GM19351 (cell line): ENCODE measurements around the gene COL26A1.
"Not testable (repeated sequence)": the region's sequence is repeated elsewhere in the genome, so short reads cannot be mapped to it uniquely, and the experiment has no call there.

Experiments
- ATAC-seq: cut with Tn5 transposase; IDR thresholded peaks from one replicate; pipeline ENCODE4 v1.9.1; 2021; ENCODE audit warnings: mild to moderate bottlenecking, moderate library complexity; ENCODE audit not compliant: unreplicated experiment

Gene COL26A1

DNA sequence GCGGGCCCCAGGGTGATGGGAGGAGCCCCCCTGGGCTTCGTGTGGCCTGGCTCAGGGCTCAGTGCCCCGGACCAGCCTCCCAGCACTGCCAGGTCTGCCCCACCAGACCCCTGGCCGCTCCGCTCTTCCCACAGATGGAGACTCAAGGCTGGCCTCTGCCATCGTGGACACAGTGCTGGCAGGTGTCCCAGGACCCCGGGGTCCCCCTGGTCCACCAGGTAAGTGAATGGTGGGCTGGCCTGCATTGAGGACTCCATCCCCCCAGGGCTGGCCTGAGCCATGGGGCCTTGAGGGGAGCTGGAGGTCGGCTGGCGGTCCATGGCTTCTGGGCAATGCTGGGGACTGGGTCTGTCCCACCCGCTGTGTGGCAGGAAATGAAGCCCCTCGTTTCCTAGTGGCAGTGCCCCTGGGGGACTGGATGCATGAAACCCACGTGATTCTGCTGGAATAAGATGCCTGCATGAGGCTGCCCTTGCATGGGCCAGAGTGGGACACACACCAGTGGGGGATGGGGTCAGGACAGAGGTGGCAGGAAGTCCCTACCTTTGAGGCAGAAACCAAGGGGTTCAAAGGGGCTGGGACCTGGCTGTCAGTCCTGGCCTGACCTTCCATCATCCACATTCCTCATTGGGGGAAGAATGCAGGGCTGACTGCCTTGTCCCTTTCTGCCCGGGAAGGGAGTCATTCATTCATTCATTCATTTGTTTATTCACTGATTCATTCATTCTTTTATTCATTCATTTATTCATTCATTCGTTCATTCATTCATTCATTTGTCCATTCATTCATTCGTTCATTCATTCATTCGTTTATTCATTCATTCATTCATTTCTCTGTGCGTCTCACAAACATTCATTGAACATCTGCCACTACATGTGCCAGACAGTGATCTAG lies 184.6 kb downstream of the COL26A1 start:
- ATAC-seq, result no peak

DNA sequence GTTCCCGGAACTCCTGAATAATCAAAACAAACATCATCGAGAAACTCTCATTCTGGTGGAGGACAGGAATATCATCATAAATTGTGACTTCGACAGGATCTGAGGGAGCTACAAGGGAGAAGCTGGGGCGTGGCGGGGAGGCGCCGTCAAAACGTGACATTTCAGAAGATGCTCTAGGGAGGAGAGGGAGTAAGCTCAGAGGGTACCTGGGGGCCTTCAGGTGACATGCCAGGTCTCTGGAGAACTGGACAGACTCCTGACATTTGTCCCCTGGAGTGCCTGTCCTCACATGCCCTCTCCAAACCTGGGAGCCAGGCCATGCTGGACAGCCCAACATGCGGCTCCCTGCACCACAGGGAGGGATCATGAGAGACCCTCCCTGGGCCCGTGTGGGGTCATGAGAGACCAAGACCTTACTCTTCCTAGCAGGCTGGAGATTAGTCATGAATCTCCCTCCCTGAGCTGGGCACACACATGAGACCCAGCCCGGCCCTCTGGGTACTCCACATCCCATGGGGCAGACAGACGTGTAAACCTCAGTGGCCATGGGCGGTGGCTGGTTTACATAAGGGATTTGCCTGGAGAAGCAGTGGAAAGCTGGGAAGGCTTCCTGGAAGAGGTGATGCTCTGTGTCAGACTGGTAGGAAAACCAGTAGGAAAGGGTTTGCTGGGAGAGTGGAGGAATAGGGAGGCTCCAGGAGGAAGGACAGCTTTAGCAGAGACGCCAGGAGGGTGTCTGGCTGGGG lies 185.4 kb downstream of the COL26A1 start:
- ATAC-seq, result no peak

- ATAC-seq, result no peak
Measured at GRCh38 chr7:101549734-101550133, 187.1 kb downstream of the COL26A1 start.

DNA sequence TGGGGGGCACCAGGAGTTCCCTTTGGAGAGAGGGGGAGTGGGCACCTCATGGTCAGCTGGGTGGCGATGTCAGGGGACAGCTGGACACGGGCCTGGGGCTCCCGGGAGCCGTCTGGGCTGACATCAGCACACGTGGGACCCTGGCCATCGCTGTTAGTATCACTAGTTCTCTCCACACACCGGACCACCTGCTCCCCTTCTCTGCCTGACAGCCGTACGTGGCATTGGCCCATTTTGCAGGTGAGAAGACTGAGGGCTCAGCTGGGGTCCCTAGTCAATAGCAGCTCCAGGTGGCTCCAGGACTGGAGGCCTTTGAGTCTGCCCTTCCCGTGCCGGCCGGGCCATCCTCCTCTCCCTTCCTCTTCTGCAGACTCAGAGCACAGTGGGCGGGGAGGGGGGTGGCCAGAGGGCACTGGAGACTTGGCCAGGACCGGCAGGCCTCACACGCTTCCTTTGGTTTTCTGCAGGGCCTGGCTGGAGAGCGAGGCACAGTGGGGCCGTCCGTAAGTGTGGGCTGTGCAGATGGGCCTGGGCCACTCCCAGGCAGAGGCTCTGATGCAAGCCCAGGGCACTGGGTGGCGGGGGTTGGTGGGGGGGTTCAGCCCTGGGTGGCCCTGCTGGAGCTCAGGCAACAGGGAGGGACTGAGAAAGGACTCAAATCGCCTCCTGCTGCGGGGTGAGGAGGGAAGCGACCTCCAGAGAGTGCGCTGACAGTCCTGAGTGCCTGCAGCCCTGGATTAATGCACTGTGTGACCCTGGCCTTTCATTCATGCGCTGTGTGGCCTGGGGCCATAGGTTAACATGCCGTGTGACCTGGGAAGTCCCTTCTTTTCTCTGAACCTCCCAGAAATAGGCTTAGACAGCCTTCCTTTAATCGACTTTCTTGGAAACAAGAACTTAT lies 188.2 kb downstream of the COL26A1 start:
- ATAC-seq, result no peak

DNA sequence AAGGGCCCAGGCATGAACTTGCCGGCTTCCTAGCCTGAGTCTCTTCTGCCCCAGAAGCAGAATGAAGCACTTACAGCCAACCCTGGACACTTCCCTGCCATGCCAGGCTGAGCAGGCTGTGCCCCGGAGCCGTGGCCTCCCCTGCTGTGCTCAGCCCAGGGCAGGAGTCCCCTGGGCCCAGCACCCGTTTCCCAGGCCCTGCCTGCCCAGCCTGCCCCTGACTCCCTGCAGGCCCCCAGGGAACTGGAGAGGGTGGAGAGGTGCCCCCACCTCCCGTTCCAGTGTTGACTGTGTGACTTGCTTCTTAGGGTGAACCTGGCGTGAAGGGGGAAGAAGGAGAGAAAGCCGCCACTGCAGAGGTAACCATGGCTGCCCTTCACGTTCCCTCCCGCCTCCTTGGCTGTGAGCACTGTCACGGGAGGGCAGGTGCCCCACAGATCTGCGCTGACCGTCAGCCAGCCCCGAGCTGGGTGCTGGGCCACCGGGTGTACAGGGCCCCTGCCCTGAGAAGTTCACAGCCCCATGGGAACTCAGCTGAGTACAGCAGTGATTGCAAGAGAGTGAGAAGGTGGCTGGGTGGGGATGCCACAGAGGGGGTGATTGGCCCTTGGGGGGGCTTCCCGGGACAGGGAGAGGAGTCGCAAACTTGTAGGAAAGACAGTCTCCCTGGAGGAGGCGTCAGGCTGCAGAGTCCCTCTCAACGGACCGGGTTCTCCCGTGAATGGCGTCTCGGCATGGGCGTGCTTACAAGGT lies 190.5 kb downstream of the COL26A1 start:
- ATAC-seq, result no peak

GRCh38 chr7:101553771-101554445 lies 191.2 kb downstream of the COL26A1 start:
- ATAC-seq, result no peak

DNA sequence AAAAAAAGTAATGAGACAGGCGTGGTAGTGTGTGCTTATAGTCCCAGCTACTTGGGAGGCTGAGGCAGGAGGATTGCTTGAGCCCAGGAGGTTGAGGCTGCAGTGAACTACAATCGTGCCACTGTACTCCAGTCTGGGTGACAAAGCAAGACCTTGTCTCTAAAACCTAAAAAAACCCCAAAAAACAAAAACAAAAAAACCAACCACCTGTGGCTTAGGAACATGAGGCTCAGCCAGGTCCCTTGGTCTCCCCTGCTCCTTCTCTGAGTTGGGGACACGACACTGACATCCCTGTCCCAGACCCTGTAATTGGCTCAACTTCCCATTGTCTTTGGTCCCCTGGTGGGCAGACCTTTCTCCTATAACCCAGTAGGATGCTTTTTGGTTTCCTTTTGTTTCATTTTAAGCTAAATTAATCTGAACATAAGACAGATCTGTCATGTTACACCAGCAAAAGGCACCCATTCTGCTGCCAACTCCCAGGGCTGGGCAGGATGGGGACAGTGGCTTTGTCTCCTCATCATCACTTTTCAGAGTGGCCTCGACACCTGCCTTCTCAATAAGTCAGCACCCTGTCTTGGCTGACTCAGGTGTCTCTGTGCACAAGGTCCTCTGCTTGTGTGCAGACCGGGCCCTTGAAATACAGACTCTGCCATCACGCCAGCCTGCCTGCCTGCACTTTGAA lies 192.1 kb downstream of the COL26A1 start:
- ATAC-seq, result no peak

DNA sequence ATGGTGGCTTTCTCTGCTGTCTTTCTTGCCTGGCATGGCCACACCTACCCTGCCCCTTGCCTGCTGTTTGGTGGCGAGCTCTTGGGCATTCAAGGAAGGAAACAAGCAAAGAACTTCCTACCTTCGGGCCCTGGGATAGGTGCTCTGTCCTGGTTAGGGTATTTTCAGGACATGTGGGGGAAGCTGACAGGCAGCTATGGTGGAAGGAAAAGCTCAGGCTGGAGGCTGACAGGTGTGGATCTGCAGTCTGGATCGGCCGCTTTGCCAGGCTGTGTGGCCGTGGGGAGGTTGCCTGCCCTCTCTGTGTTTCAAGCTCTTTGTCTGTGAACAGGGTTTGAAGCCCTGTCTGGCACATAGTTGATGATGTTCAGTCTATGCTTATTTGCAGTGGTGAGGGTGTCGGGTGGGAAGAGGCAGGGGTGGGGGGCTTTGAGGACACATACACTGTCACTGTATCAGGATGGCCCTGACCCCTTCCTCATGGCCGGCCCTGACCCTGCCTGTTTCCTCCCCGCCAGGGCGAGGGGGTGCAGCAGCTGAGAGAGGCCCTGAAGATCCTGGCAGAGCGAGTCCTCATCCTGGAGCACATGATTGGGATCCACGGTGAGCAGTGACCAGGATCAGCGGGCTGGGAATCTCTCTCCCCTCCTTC lies 192.7 kb downstream of the COL26A1 start:
- no peak for ATAC-seq

- no peak for ATAC-seq
Measured at GRCh38 chr7:101555921-101556275, 193.2 kb downstream of the COL26A1 start.

GRCh38 chr7:101556453-101556968 lies 193.8 kb downstream of the COL26A1 start:
- ATAC-seq, result no peak

GRCh38 chr7:101557421-101557820 lies 194.7 kb downstream of the COL26A1 start:
- no peak for ATAC-seq

- ATAC-seq, result no peak
Measured at GRCh38 chr7:101557978-101558741, 195.5 kb downstream of the COL26A1 start.

DNA sequence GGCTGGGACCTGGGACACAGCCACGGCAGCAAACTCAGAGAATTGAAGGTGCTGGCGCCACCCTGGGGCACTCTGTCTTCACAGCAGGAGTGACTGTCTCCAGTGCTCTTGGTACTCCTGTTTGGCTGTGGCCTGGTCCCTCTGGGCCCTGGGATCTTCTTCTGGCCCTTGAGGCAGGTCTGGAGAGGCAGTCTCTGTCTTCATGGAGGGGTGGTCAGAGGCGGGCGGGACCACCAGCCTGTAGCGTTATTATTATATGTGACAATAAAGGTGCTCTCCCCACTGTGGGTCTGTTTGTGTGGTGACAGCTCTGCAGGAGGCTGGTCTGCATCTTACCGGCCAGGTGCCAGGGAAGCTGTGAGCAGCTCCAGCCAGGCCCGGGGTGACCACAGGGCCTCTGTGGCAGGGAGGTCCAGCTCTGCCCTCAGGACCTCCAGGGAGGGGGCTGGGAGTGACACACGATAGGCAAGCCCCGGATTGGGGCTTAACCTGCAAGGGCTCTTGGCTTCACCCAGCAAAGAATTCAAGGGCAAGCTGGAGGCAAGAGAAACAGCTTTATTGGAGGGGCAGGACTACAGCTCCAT lies 196.2 kb downstream of the COL26A1 start:
- ATAC-seq, result no peak

DNA sequence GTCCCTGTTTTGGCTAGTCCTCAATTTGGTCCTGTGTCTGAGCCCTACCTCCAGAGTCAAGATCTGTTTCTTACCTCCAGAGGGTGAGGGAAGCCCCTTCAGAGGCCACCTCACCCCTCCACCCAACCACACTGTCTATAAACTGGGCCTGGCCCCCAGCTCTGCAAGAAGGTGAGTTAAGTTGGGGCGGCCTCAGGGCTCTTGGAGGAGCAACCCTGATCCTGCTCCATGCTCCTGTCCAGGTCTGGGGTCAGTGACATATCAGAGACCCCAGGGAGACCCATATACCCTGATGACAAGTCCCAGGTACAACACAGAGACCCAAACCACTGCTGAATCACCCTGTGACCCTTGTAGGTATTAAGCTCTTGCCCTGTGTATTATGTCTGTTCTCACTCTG lies 196.9 kb downstream of the COL26A1 start:
- no peak for ATAC-seq

DNA sequence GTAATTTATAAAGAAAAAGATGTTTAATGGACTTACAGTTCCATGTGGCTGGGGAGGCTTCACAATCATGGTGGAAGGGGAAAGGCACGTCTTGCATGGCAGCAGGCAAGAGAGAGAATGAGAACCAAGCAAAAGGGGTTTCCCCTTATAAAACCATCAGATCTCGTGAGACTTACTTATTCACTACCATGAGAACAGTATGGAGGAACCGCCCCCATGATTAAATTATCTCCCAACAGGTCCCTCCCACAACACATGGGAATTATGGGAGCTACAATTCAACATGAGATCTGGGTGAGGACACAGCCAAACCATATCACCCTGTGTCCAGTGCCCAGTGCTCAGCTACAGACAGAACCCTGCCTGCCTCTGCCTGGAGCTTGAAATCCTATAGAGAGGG lies 197.3 kb downstream of the COL26A1 start:
- not testable (repeated sequence) for ATAC-seq

GRCh38 chr7:101560856-101561255 lies 198.2 kb downstream of the COL26A1 start:
- ATAC-seq, result no peak

DNA sequence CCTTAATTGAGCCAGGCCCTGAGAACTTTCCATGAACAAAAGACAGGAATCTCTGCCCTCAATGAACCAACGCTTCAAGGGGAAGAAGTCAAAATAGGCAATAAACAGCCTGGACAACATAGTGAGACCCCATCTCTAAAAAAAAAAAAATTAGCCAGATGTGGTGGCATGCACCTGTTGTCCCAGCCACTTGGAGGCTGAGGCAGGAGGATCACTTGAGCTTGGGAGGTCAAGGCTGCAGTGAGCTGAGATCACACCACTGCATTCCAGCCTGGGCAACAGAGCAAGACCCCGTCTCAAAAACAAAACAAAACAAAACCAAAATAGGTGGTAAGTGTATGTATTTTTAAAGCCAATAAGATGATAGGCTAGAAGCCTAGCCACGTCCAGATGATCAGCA lies 198.6 kb downstream of the COL26A1 start:
- not testable (repeated sequence) for ATAC-seq
